SK-N-SH treated with all-trans-retinoic acid at 6 μM for 48 hours (cell line): ENCODE measurements around the gene FGF18.

Experiments used
- ATAC-seq: fragments of 200-7000 bp; cut with Tn5 transposase; 3 replicates; pipeline ENCODE4 v1.9.1; 2020; ENCODE audit warnings: mild to moderate bottlenecking, moderate library complexity
- BACH2 ChIP-seq: fragments of 250-450 bp; sonication (Bioruptor Pico); IDR thresholded peaks from 2 replicates; pipeline ENCODE4 v1.9.0; 2021; ENCODE audit warnings: mild to moderate bottlenecking, borderline replicate concordance
- CREB5 ChIP-seq: fragments of 250-450 bp; sonication (Bioruptor Pico); IDR thresholded peaks from 2 replicates; pipeline ENCODE4 v1.5.1; 2020; ENCODE audit warnings: low read depth, mild to moderate bottlenecking, moderate library complexity
- CSDC2 ChIP-seq: fragments of 250-450 bp; sonication (Bioruptor Pico); IDR thresholded peaks from 2 replicates; pipeline ENCODE4 v1.5.0; 2020; ENCODE audit warnings: mild to moderate bottlenecking, moderate library complexity
- CSRNP3 ChIP-seq: fragments of 250-450 bp; sonication (Bioruptor Pico); IDR thresholded peaks from 2 replicates; pipeline ENCODE4 v1.5.1; 2021; ENCODE audit warnings: mild to moderate bottlenecking, moderate library complexity
- ESRRG ChIP-seq: fragments of 250-450 bp; sonication (Bioruptor Pico); IDR thresholded peaks from 2 replicates; pipeline ENCODE4 v1.6.1; 2021; ENCODE audit warnings: mild to moderate bottlenecking
- GLIS3 ChIP-seq: fragments of 250-450 bp; sonication (Bioruptor Pico); IDR thresholded peaks from 2 replicates; pipeline ENCODE4 v1.5.0; 2020; ENCODE audit warnings: mild to moderate bottlenecking, moderate library complexity
- ISL1 ChIP-seq: fragments of 250-450 bp; sonication (Bioruptor Pico); IDR thresholded peaks from 2 replicates; pipeline ENCODE4 v2.1.2; 2022; ENCODE audit warnings: mild to moderate bottlenecking, moderate library complexity
- OSR1 ChIP-seq: fragments of 250-450 bp; sonication (Bioruptor Pico); IDR thresholded peaks from 2 replicates; pipeline ENCODE4 v1.8.0; 2022; ENCODE audit warnings: moderate library complexity, mild to moderate bottlenecking, inconsistent platforms
- PATZ1 ChIP-seq: fragments of 250-450 bp; sonication (Bioruptor Pico); IDR thresholded peaks from 2 replicates; pipeline ENCODE4 v1.8.0; 2020; ENCODE audit warnings: mild to moderate bottlenecking, moderate library complexity, borderline replicate concordance
- PPARA ChIP-seq: fragments of 250-450 bp; sonication (Bioruptor Pico); IDR thresholded peaks from 2 replicates; pipeline ENCODE4 v1.5.0; 2020; ENCODE audit warnings: mild to moderate bottlenecking, borderline replicate concordance
- RARB ChIP-seq: fragments of 250-450 bp; sonication (Bioruptor Pico); IDR thresholded peaks from 2 replicates; pipeline ENCODE4 v1.8.0; 2021; ENCODE audit warnings: mild to moderate bottlenecking, moderate library complexity
- TCF4 ChIP-seq: fragments of 250-450 bp; sonication (Bioruptor Pico); IDR thresholded peaks from 2 replicates; pipeline ENCODE4 v1.8.0; 2021; ENCODE audit warnings: mild to moderate bottlenecking, moderate library complexity, borderline replicate concordance
- TOX ChIP-seq: fragments of 250-450 bp; sonication (Bioruptor Pico); IDR thresholded peaks from 2 replicates; pipeline ENCODE4 v1.8.0; 2021; ENCODE audit warnings: mild to moderate bottlenecking, moderate library complexity, borderline replicate concordance
- TSHZ2 ChIP-seq: fragments of 250-450 bp; sonication (Bioruptor Pico); IDR thresholded peaks from 2 replicates; pipeline ENCODE4 v1.5.0; 2020; ENCODE audit warnings: mild to moderate bottlenecking, moderate library complexity
- ZFP3 ChIP-seq: fragments of 250-450 bp; sonication (Bioruptor Pico); IDR thresholded peaks from 2 replicates; pipeline ENCODE4 v1.5.0; 2020; ENCODE audit warnings: mild to moderate bottlenecking, moderate library complexity
- ZFP30 ChIP-seq: fragments of 450-650 bp; formaldehyde crosslinking; IDR thresholded peaks from 2 replicates; pipeline ENCODE4 v1.5.0; 2022; ENCODE audit warnings: mild to moderate bottlenecking, moderate library complexity
- ZNF565 ChIP-seq: fragments of 450-650 bp; formaldehyde crosslinking; conservative IDR thresholded peaks from 2 replicates; pipeline ENCODE4 v1.5.0; 2020; ENCODE audit warnings: low read depth, mild to moderate bottlenecking, moderate library complexity

FGF18 gene

GRCh38 chr5:171479776-171480125, 60.3 kb downstream of the FGF18 start:
- TF ChIP-seq GLIS3, result no peak
- no peak for TF ChIP-seq PATZ1 (CRISPR knock-in tag)
- TF ChIP-seq TCF4 (CRISPR knock-in tag), result no peak
- TF ChIP-seq CSRNP3, result no peak
- no peak for ATAC-seq

- TF ChIP-seq PPARA, result no peak
- ATAC-seq, result no peak
These were observed 60.8 kb downstream of the FGF18 start for GRCh38 chr5:171480239-171480638.

GRCh38 chr5:171481571-171482433, 62.4 kb downstream of the FGF18 start:
- no peak for TF ChIP-seq CREB5
- no peak for TF ChIP-seq CSRNP3
- TF ChIP-seq ZFP3, result no peak
- no peak for TF ChIP-seq PPARA
- TF ChIP-seq TCF4 (CRISPR knock-in tag), result no peak
- TF ChIP-seq RARB (CRISPR knock-in tag), result no peak
- TF ChIP-seq ZFP30 (CRISPR knock-in tag), result no peak
- ATAC-seq, result no peak

- TF ChIP-seq PATZ1 (CRISPR knock-in tag) (no peak), ZNF565 (CRISPR knock-in tag) (no peak), CSDC2 (CRISPR knock-in tag) (no peak), ISL1 (CRISPR knock-in tag) (no peak), BACH2 (no peak), TOX (CRISPR knock-in tag) (no peak), TSHZ2 (CRISPR knock-in tag) (no peak), OSR1 (no peak), ESRRG (CRISPR knock-in tag) (no peak), ZFP30 (CRISPR knock-in tag) (no peak)
- ATAC-seq, result no peak
These were observed 62.9 kb downstream of the FGF18 start for GRCh38 chr5:171482434-171482730.
